ENCODE data around the gene CDHR5.
A peak's percentile ranks its signal among the peaks of the same experiment; 100 is the strongest.
"Not testable (repeated sequence)": the region's sequence is repeated elsewhere in the genome, so short reads cannot be mapped to it uniquely, and the experiment has no call there.

The CDHR5 gene

DNA sequence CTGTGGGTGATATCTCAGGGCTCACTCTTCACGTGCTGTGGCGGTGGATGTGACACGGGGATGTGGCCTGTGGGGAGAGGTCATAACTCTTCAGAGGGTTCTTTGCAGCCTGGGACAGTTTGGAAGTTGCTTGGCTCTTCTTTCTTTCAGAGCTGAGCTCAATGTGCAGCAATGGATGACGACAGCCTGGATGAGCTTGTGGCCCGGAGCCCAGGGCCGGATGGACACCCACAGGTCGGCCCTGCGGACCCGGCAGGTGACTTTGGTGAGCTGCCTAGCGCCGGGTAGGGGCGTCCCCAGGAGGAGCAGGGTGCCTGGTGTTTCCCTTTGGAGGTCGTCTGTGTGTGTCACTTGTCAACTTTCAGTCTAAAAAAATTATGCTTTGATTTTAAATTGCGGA, 43.4 kb downstream of the CDHR5 start:
- Mint-ChIP-seq H3K36me3 (ENCODE audit: low read depth) (peaks cover 21% of the 10 kb centered on the region), H3K9me3 (no peaks in the 10 kb centered on the region), H3K27ac (peak overlapping the region; percentile 41), H3K4me1 (ENCODE audit: low read depth) (peaks cover 24% of the 10 kb centered on the region), H3K27me3 (ENCODE audit: low read depth) (no peaks in the 10 kb centered on the region), H3K4me3 (no peak overlapping the region)

- Mint-ChIP-seq H3K27ac (no peak overlapping the region), H3K36me3 (ENCODE audit: low read depth) (peaks cover 18% of the 10 kb centered on the region), H3K4me3 (no peak overlapping the region), H3K4me1 (ENCODE audit: low read depth) (peaks cover 22% of the 10 kb centered on the region), H3K9me3 (no peaks in the 10 kb centered on the region), H3K27me3 (ENCODE audit: low read depth) (peaks cover 2% of the 10 kb centered on the region)
Observed at GRCh38 chr11:579830-580601, 44.7 kb downstream of the CDHR5 start.

- Mint-ChIP-seq H3K36me3 (ENCODE audit: low read depth) (peaks cover 14% of the 10 kb centered on the region), H3K4me3 (peak overlapping the region; percentile 91), H3K27ac (no peak overlapping the region), H3K4me1 (ENCODE audit: low read depth) (peaks cover 33% of the 10 kb centered on the region), H3K9me3 (no peaks in the 10 kb centered on the region), H3K27me3 (ENCODE audit: low read depth) (peaks cover 12% of the 10 kb centered on the region)
Observed at GRCh38 chr11:578276-579035, 46.3 kb downstream of the CDHR5 start.

DNA sequence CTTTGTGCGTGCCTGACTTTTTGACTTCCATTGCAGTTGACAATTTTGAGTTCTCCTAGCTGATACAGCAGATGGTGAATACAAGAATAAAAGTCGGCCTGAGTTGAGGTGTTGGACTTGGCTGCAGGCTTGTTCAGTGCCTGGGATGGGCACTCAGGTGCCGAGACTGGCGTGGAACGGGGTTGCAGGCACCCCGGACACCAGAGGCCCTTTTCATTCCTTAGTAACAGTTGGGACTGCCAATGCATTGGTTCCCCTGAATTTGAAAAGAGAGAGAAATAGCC, 47.2 kb downstream of the CDHR5 start:
- Mint-ChIP-seq H3K27ac (peak overlapping the region; percentile 80), H3K27me3 (ENCODE audit: low read depth) (peaks cover 12% of the 10 kb centered on the region), H3K4me1 (ENCODE audit: low read depth) (peaks cover 33% of the 10 kb centered on the region), H3K36me3 (ENCODE audit: low read depth) (peaks cover 14% of the 10 kb centered on the region), H3K4me3 (peak overlapping the region; percentile 91), H3K9me3 (no peaks in the 10 kb centered on the region)

DNA sequence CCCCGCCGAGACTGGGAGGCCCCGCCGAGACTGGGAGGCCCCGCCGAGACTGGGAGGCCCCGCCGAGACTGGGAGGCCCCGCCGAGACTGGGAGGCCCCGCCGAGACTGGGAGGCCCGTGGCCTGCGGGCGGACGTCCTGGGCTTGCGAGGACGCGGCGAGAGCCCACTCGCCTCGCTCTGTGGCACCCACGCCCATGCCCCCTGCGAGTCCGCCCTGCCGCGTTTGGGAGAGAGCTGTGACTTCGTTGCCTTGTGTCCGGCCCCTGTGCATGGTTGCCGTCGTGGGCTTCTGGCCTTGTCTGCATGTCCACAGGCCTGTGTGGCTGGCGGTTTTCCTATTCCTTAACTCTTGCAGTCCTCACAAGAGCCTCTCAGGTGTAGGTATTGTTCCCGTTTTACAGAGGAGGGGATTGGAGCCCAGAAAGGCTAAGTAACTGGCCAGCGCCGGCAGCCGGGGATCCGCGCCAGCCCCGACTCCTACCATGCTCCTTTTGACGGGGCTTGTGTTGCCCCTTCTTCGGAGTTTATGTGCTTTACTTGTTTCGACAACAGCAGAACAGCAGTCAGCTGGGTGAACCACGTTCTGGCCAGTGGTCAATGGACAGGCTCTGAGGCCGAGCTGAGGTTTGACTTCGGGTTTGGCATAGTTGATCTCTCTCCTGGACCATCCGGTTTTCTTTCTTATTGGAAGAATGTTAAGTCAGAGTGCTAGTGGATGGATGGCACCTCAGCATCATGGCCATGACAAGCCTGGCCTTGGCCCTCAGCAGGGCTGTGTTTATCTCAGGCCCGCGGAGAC, 47.7 kb downstream of the CDHR5 start:
- Mint-ChIP-seq H3K36me3 (ENCODE audit: low read depth) (peaks cover 14% of the 10 kb centered on the region), H3K27me3 (ENCODE audit: low read depth) (peaks cover 12% of the 10 kb centered on the region), H3K9me3 (no peaks in the 10 kb centered on the region), H3K27ac (peak overlapping the region; percentile 80), H3K4me3 (peak overlapping the region; percentile 91), H3K4me1 (ENCODE audit: low read depth) (peaks cover 33% of the 10 kb centered on the region)

- Mint-ChIP-seq H3K27ac (peak within 1 kb of the TSS; percentile 100), H3K9me3 (no peaks in the 10 kb centered on the region), H3K36me3 (ENCODE audit: low read depth) (peaks cover 8% of the 10 kb centered on the region), H3K4me1 (ENCODE audit: low read depth) (peaks cover 30% of the 10 kb centered on the region), H3K27me3 (ENCODE audit: low read depth) (peaks cover 12% of the 10 kb centered on the region), H3K4me3 (peak within 1 kb of the TSS; percentile 91)
Observed at GRCh38 chr11:575996-576768, 48.6 kb downstream of the CDHR5 start, which contains the start of gene PHRF1. Gene PHRF1 (plus strand): TSS chr11:576470. CDS start chr11:581513, 5,043 bp downstream.

- peaks cover 6% of the 10 kb centered on the region for H3K36me3 Mint-ChIP-seq (ENCODE audit: low read depth)
- no peaks in the 10 kb centered on the region for H3K9me3 Mint-ChIP-seq
- peaks cover 12% of the 10 kb centered on the region for H3K27me3 Mint-ChIP-seq (ENCODE audit: low read depth)
- peaks cover 28% of the 10 kb centered on the region for H3K4me1 Mint-ChIP-seq (ENCODE audit: low read depth)
- H3K4me3 Mint-ChIP-seq = peak overlapping the region; percentile 84
- H3K27ac Mint-ChIP-seq = peak overlapping the region; percentile 49
Observed at GRCh38 chr11:575313-575995, 49.3 kb downstream of the CDHR5 start.

DNA sequence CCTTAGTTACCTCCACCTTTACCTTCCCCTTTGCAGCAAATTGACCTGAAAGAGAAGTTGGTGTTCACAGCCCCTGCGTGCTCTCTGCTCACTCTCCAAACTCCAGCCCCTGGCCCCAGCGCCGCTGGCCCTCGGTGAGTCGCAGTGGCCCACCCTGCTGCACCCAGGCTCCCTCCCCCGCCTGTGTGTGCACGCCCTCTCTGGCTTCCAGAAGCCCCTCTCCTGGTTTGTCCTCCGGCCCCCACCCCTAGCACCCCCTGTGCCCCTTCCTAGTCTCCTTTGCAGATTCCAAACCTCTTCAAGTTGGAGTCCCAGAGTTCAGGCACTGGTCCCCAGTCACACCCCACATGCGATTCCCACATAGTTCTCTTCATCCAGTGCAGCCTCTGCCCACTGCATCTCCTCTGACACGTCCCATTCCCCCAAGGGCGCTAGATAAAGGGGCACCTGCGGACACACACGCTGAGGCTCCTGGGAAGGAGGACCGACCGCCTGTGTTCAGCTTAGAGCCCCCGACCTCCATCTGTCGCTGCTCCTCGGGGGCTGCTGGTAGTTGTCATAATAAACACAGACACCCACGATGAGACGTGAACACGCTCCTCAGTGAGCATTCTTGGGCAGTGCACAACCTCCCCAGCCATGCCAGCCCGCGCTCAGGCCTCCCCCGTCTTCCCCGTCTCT, 50.0 kb downstream of the CDHR5 start:
- no peaks in the 10 kb centered on the region for H3K9me3 Mint-ChIP-seq
- H3K27ac Mint-ChIP-seq = peak overlapping the region; percentile 49
- H3K27me3 Mint-ChIP-seq (ENCODE audit: low read depth) = peaks cover 12% of the 10 kb centered on the region

GRCh38 chr11:574031-574570, 50.7 kb downstream of the CDHR5 start:
- Mint-ChIP-seq H3K4me3 (peak overlapping the region; percentile 84), H3K27me3 (ENCODE audit: low read depth) (peaks cover 12% of the 10 kb centered on the region), H3K4me1 (ENCODE audit: low read depth) (peaks cover 26% of the 10 kb centered on the region)
- H3K27ac Mint-ChIP-seq; H3K36me3 Mint-ChIP-seq (ENCODE audit: low read depth); H3K9me3 Mint-ChIP-seq: not testable (repeated sequence)

More for the DNA sequence above, 50.0 kb downstream of the CDHR5 start:
- Mint-ChIP-seq H3K4me1 (ENCODE audit: low read depth) (peaks cover 28% of the 10 kb centered on the region), H3K36me3 (ENCODE audit: low read depth) (peaks cover 6% of the 10 kb centered on the region), H3K4me3 (peak overlapping the region; percentile 84)

- Mint-ChIP-seq H3K4me3 (no peak overlapping the region), H3K27me3 (ENCODE audit: low read depth) (peaks cover 12% of the 10 kb centered on the region), H3K4me1 (ENCODE audit: low read depth) (peaks cover 22% of the 10 kb centered on the region), H3K9me3 (no peaks in the 10 kb centered on the region), H3K27ac (no peak overlapping the region), H3K36me3 (ENCODE audit: low read depth) (peaks cover 6% of the 10 kb centered on the region)
Observed at GRCh38 chr11:573146-573759, 51.5 kb downstream of the CDHR5 start.

DNA sequence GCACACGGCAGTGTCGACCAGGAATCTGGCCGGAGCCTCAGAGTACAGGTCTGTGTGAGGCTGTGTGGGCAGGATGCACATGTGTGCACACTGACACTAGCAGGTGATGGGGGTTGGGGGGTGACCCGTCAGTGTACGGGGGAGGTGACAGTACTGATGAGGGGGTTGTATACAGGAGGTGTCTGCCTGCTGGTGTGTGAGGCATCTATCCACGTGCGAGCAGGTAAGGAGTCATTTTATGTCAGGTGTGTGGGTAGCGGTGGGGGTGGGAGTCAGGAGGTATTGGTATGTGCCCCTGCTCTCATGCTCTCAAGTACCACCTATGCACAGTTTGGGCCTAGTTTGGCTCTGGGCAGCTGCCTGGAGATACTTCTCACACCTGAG, 53.0 kb downstream of the CDHR5 start:
- H3K4me1 Mint-ChIP-seq (ENCODE audit: low read depth) = peaks cover 21% of the 10 kb centered on the region
- H3K27ac Mint-ChIP-seq = no peak overlapping the region
- H3K36me3 Mint-ChIP-seq (ENCODE audit: low read depth) = peaks cover 2% of the 10 kb centered on the region
- peaks cover 12% of the 10 kb centered on the region for H3K27me3 Mint-ChIP-seq (ENCODE audit: low read depth)
- no peak overlapping the region for H3K4me3 Mint-ChIP-seq
- H3K9me3 Mint-ChIP-seq = no peaks in the 10 kb centered on the region

- Mint-ChIP-seq H3K27ac (peak overlapping the region; percentile 49), H3K36me3 (ENCODE audit: low read depth) (no peaks in the 10 kb centered on the region), H3K4me1 (ENCODE audit: low read depth) (peaks cover 13% of the 10 kb centered on the region), H3K9me3 (no peaks in the 10 kb centered on the region), H3K27me3 (ENCODE audit: low read depth) (peaks cover 4% of the 10 kb centered on the region), H3K4me3 (peak overlapping the region; percentile 76)
Observed at GRCh38 chr11:569158-569885, 55.4 kb downstream of the CDHR5 start.

All from T-helper 1 cell treated with Interleukin-12 subunit alpha and Interleukin-12 subunit beta and Interleukin-4 antibody, amounts not matched to agents 30 μg/mL and 1 μg/mL, for 36 hours (primary cell).